Right lobe of liver (tissue), 4 donors: ENCODE measurements around the gene APP.

ENCODE experiments used
- CTCF ChIP-seq, 4 donors: fragments of 200-600 bp in 3 of 4; fragments of 450-650 bp in 1 of 4; IDR thresholded peaks; one replicate each; pipeline versions ENCODE4 v1.5.1 to v1.8.0; 2016 to 2022; ENCODE audit warnings: antibody characterized with exemption in 4 of 4, mild to moderate bottlenecking in 2 of 4
- POLR2A ChIP-seq: fragments of 450-650 bp; IDR thresholded peaks from one replicate; pipeline ENCODE4 v1.6.1; 2017; ENCODE audit warnings: antibody characterized with exemption, mild to moderate bottlenecking
- donor health status: DM: no; HTN: no; CAD: no.
- donor health status: DM: no; HTN: no; CAD: no.
- donor health status: DM: no; HTN: yes; CAD: no.

DNA sequence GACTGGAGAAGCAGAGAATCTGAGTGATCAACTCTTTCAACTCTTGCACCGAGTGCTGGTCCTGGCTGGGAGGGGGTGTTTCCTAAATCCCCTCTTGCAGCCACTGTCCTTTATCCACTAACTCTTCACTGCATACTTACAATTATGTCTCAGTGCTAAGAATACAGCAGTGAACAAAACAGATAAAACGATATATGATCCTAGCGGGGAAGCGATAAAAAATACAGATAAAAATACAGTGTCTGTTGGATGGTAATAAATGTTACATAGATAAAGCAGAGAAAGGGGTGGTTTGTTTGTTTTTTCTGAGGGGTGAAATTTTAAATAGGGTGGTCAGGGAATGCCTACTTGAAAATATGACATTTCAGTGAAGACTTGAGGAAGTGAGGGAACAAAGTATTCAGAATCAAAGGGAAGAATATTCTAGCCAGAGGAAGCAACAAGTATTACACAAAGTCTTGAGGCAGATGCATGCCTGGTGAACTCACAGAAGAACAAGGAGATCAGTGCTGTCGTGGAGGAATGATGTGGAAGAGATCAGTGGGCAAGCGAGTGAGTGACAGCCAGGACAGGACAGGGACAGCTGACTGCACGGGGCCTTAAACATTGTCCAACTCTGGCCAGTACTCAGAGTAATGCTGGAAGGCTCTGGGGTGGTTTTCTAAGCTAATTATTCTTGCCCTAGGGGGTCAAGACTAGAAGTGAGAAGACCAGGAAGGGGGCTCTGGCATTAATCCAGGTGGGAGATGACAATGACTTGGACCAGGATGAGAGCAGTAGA, 110.0 kb downstream of the APP start:
- TF ChIP-seq POLR2A (no peak), CTCF (IDR thresholded peaks at IDR 0.05) (no peak)
